Right cardiac atrium (tissue), 5 donors: ENCODE data around the gene ZGLP1. TPM values are rescaled to one million over a fixed set of nuclear protein-coding genes. Genes with fewer than 3 reads are reported as not detected.

Experiments used
- ATAC-seq, 2 donors: fragments of 200-7000 bp; cut with Tn5 transposase; one replicate each; pipeline versions ENCODE4 v1.8.0 to v1.9.1; 2020; ENCODE audit warnings: moderate library complexity in 2 of 2, mild to moderate bottlenecking in 1 of 2
- DNase-seq, 3 donors: peaks; one replicate each; pipeline ENCODE4 v3.0.0-alpha.2; 2020
- H3K27ac ChIP-seq: one replicate; pipeline ENCODE4 v1.5.1; 2013; ENCODE audit warnings: mild to moderate bottlenecking, low read length, control low read depth, moderate library complexity
- H3K27me3 ChIP-seq: one replicate; pipeline ENCODE4 v1.6.1; 2013; ENCODE audit not compliant: control insufficient read depth, insufficient read depth
- H3K4me1 ChIP-seq: one replicate; pipeline ENCODE4 v1.6.1; 2013; ENCODE audit warnings: low read length; ENCODE audit not compliant: control insufficient read depth, insufficient read depth
- H3K4me3 ChIP-seq: one replicate; pipeline ENCODE4 v1.5.1; 2013; ENCODE audit warnings: low read length, control low read depth
- H3K9me3 ChIP-seq: one replicate; pipeline ENCODE4 v1.6.1; 2013; ENCODE audit warnings: low read length; ENCODE audit not compliant: control insufficient read depth
- WGBS: extraction: QIAGEN DNeasy Blood & Tissue Kit; methylation state at CpG from one replicate; pipeline ENCODE4 v1.1.7; 2013; 5-methylcytosine and 5-hydroxymethylcytosine counted together
- intact Hi-C, 4 donors: fragments of 100-400 bp; cut with DNase I; formaldehyde crosslinking; loops; one replicate each; pipeline versions ENCODE4 v1.11.0 to v1.14.0; 2022 to 2023
- polyA plus RNA-seq: library from polyadenylated mRNA; stranded (reverse); fragments of 200-250 nt; gene quantifications from one replicate; pipeline ENCODE4 v1.2.3, GENCODE V29; 2013
- total RNA-seq, 4 donors: library from RNA; stranded (reverse); fragmentation: NEBNext Ultra II Directional; extraction: Animal tissue kit (Norgen Biotek cat#: 25700); gene quantifications; one replicate each; pipeline ENCODE4 v1.2.1, GENCODE V29; 2021
- donor health status: healthy with polysubstance abuse.
- donor health status: DM: no; HTN: yes; CAD: no.
- donor health status: DM: no; HTN: no; CAD: no.
- donor health status: DM: no; HTN: yes; CAD: no; lungs with severe emphysema.
- donor health status: DM: yes; HTN: yes; CAD: no.

ZGLP1 gene
- total and polyA plus RNA-seq, 5 donors = 0.68 to 1.3 (median 0.82) TPM

GRCh38 chr19:10255358-10255757 lies 54.3 kb downstream of the ZGLP1 start:
- Histone ChIP-seq H3K9me3 (no peaks in the 10 kb centered on the region), H3K27ac (no peak overlapping the region), H3K27me3 (no peaks in the 10 kb centered on the region), H3K4me3 (no peak overlapping the region), H3K4me1 (no peaks in the 10 kb centered on the region)
- DNase-seq (no peak), ATAC-seq (no peak)
- intact Hi-C loops = loop anchor here in 2 of 4 donors (5.0 to 10.0 kb wide), 2 partner anchors 61 to 137 kb away; partner anchors contain the start of gene DNMT1 (in 1 of the 2)
- WGBS = 95% methylated on average over 2 of the region's 2 CpGs

Other genes with a start within 250 kb of the ZGLP1 start
- gene SHFL, start 223.5 kb downstream of the ZGLP1 start, total RNA-seq = 10 to 100 TPM; 14.5 to 16.0 (median 15.2) TPM
- gene SHFL, start 223.5 kb downstream of the ZGLP1 start, polyA plus RNA-seq = 16.0 TPM
- not detected for gene ANGPTL6, start 207.1 kb downstream of the ZGLP1 start, total RNA-seq
- 0.25 TPM for gene ANGPTL6, start 207.1 kb downstream of the ZGLP1 start, polyA plus RNA-seq
- gene PPAN, start 203.5 kb downstream of the ZGLP1 start, total RNA-seq = 10 to 100 TPM; 16.5 to 29.4 (median 25.7) TPM
- gene PPAN, start 203.5 kb downstream of the ZGLP1 start, polyA plus RNA-seq = 25.2 TPM
- 1 to 10 TPM; 4.4 to 6.6 (median 4.9) TPM for gene P2RY11, start 198.1 kb downstream of the ZGLP1 start, total RNA-seq
- 2.9 TPM for gene P2RY11, start 198.1 kb downstream of the ZGLP1 start, polyA plus RNA-seq
- 100 to 1,000 TPM; 144 to 183 (median 158) TPM for gene EIF3G, start 189.9 kb downstream of the ZGLP1 start, total RNA-seq
- gene EIF3G, start 189.9 kb downstream of the ZGLP1 start, polyA plus RNA-seq = 127 TPM
- 10 to 100 TPM; 21.0 to 37.2 (median 30.3) TPM for gene DNMT1, start 114.9 kb downstream of the ZGLP1 start, total RNA-seq
- 19.3 TPM for gene DNMT1, start 114.9 kb downstream of the ZGLP1 start, polyA plus RNA-seq
- 10 to 100 TPM in 2 of 4 donors, 1 to 10 TPM in 2; 4.7 to 18.8 (median 9.5) TPM for gene S1PR2, start 78.5 kb downstream of the ZGLP1 start, total RNA-seq
- 3.5 TPM for gene S1PR2, start 78.5 kb downstream of the ZGLP1 start, polyA plus RNA-seq
- gene MRPL4, start 57.6 kb downstream of the ZGLP1 start, total RNA-seq = 10 to 100 TPM; 54.1 to 65.4 (median 60.5) TPM
- 66.6 TPM for gene MRPL4, start 57.6 kb downstream of the ZGLP1 start, polyA plus RNA-seq
- 10 to 100 TPM in 2 of 4 donors, 1 to 10 TPM in 2; 8.4 to 14.5 (median 9.9) TPM for gene ICAM1, start 38.7 kb downstream of the ZGLP1 start, total RNA-seq
- 9.8 TPM for gene ICAM1, start 38.7 kb downstream of the ZGLP1 start, polyA plus RNA-seq
- gene ICAM4, start 22.9 kb downstream of the ZGLP1 start, total RNA-seq = under 1 TPM; 0.36 to 0.74 (median 0.52) TPM
- 0.84 TPM for gene ICAM4, start 22.9 kb downstream of the ZGLP1 start, polyA plus RNA-seq
- gene ICAM5, start 19.9 kb downstream of the ZGLP1 start, total RNA-seq = 1 to 10 TPM in 3 of 4 donors, under 1 TPM in 1; 0.93 to 1.6 (median 1.2) TPM
- gene ICAM5, start 19.9 kb downstream of the ZGLP1 start, polyA plus RNA-seq = 0.86 TPM
- gene FDX2, start 6.2 kb upstream of the ZGLP1 start, total RNA-seq = 10 to 100 TPM; 13.2 to 20.7 (median 16.7) TPM
- gene FDX2, start 6.2 kb upstream of the ZGLP1 start, polyA plus RNA-seq = 27.7 TPM
- gene RAVER1, start 23.7 kb upstream of the ZGLP1 start, total RNA-seq = 10 to 100 TPM; 13.9 to 20.1 (median 15.1) TPM
- 9.8 TPM for gene RAVER1, start 23.7 kb upstream of the ZGLP1 start, polyA plus RNA-seq
- 10 to 100 TPM; 16.0 to 20.6 (median 17.8) TPM for gene ICAM3, start 29.8 kb upstream of the ZGLP1 start, total RNA-seq
- gene ICAM3, start 29.8 kb upstream of the ZGLP1 start, polyA plus RNA-seq = 7.2 TPM
- 10 to 100 TPM; 56.3 to 77.0 (median 73.4) TPM for gene TYK2, start 70.8 kb upstream of the ZGLP1 start, total RNA-seq
- gene TYK2, start 70.8 kb upstream of the ZGLP1 start, polyA plus RNA-seq = 71.6 TPM
- gene CDC37, start 93.7 kb upstream of the ZGLP1 start, total RNA-seq = 100 to 1,000 TPM; 131 to 133 (median 132) TPM
- gene CDC37, start 93.7 kb upstream of the ZGLP1 start, polyA plus RNA-seq = 228 TPM
- gene PDE4A, start 110.7 kb upstream of the ZGLP1 start, total RNA-seq = 10 to 100 TPM in 3 of 4 donors, 1 to 10 TPM in 1; 8.4 to 14.2 (median 11.0) TPM
- gene PDE4A, start 110.7 kb upstream of the ZGLP1 start, polyA plus RNA-seq = 5.5 TPM
- 10 to 100 TPM; 48.0 to 74.6 (median 62.8) TPM for gene KEAP1, start 193.5 kb upstream of the ZGLP1 start, total RNA-seq
- 51.9 TPM for gene KEAP1, start 193.5 kb upstream of the ZGLP1 start, polyA plus RNA-seq
- under 1 TPM in 3 of 4 donors, not detected in 1; 0.15 to 0.31 (median 0.19) TPM for gene S1PR5, start 207.6 kb upstream of the ZGLP1 start, total RNA-seq
- 0.16 TPM for gene S1PR5, start 207.6 kb upstream of the ZGLP1 start, polyA plus RNA-seq
- gene ATG4D, start 234.1 kb upstream of the ZGLP1 start, total RNA-seq = 10 to 100 TPM; 45.1 to 54.0 (median 48.9) TPM
- 48.0 TPM for gene ATG4D, start 234.1 kb upstream of the ZGLP1 start, polyA plus RNA-seq